Erythroblast (primary cell): Measurements from ENCODE around the gene PEX11A.

Experiments used
- GATA1 ChIP-seq: IDR thresholded peaks from 2 replicates; pipeline ENCODE4 v1.6.1; 2011; ENCODE audit warnings: low read depth, mild to moderate bottlenecking, control low read depth, low read length, moderate library complexity
- POLR2A ChIP-seq: IDR thresholded peaks from 2 replicates; pipeline ENCODE4 v1.6.1; 2011; ENCODE audit warnings: mild to moderate bottlenecking, low read length

DNA sequence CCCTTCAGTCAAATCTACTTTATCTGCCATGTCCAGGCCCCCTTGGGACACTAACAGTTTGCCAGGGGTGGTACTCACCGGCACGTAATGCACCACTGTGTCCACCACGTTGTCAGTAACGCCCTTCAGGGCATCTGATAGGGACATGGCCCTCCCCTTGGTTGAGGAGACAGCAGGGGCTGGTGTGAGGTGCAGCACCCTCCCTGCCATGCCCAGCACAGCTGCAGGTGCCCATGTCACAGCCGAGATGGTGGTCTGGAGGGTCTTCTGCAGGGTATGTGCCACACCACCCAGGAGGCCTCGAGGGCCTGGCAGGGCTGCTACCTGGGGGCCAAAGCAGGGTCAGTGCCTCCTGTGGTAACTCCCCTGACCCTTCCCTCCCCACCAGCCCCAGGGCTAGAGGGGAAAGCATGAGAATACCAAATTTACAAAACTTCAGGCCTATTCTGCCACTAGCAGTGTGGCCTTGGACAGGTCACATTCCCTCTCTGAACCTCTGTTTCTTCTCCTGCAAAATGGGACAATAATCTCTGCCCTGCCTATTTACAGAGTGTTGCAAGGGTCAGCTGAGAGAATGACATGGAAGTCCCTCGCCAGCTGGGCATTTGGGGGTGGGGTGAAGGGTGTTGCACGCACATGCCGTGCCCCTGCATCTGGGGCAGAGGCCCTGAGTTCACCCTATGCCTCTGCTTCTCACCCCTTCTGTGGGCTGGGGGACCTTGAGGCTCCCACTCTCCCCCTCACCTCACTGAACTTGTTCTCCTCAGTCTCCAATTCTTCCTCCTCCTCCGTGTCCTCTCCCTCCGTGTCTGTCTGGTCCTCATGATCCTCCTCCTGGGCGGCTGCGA lies 23.5 kb downstream of the PEX11A start:
- TF ChIP-seq POLR2A = no peak
- no peak for TF ChIP-seq GATA1
